HG02571 (cell line): ENCODE data around the gene CALY.
A peak's percentile ranks its signal among the peaks of the same experiment; 100 is the strongest.

ENCODE experiments used
- ATAC-seq: cut with Tn5 transposase; IDR thresholded peaks from one replicate; pipeline ENCODE4 v1.9.1; 2021; ENCODE audit warnings: mild to moderate bottlenecking, moderate library complexity; ENCODE audit not compliant: unreplicated experiment

The CALY gene

DNA sequence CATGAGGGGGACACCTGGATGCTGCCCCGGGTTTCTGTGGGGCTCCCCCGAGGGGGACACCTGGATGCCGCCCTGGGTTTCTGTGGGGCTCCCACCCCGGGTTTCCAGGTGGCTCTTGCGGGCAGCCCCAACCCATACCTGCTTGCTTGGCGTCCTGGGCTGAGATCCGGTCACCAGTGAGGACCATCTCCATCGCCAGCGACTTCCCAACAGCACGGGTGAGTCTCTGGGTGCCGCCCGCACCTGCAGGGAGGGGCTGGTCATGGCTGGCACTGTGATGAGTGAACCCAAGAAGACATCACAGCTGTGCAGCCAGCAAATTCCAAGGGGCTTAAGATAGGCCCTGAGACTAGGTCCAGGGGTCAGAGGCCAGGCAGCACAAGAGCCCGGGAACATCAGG is 30.1 kb upstream of the CALY start:
- ATAC-seq, result no peak

- ATAC-seq, result no peak
These were observed 29.4 kb upstream of the CALY start for GRCh38 chr10:133366130-133366478.

- ATAC-seq, result no peak
These were observed 28.9 kb upstream of the CALY start for GRCh38 chr10:133365461-133366129.

DNA sequence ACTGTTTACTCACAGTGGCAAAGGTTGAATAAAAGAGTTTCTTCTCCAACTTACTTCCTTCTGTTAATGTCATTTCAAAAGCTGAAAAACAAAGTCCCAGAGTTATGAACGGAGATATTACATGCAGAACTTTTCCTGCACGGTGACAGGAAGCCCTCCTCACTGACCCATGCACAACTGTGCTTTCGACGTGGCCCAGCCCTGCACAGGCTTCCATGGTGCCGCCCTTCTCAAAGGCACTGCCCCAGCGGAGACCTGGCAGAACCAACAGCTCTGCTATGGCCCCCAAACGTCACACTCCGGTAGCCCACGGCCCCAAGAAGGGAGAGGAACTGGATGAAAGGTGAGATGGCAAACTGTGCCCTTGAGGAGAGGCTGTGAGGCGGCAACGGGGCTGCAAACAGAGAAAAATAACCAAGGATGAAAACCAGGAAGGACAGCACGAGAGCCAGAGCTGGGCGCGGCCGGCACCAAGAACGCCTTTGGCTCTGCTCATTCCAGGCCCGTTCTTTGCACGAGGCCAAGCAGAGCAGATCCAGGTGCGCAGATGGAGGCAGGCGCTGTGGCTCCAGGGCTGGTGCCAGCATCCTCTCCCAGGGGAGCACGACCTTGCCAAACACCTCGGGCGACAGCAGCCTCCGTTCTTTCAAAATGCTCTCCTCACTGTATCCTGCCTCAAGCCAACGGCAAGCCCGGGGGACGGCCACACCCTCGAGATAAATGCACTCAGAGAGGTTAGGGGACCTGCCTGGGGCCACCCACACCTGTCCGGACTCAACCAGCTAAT is 28.1 kb upstream of the CALY start:
- no peak for ATAC-seq

DNA sequence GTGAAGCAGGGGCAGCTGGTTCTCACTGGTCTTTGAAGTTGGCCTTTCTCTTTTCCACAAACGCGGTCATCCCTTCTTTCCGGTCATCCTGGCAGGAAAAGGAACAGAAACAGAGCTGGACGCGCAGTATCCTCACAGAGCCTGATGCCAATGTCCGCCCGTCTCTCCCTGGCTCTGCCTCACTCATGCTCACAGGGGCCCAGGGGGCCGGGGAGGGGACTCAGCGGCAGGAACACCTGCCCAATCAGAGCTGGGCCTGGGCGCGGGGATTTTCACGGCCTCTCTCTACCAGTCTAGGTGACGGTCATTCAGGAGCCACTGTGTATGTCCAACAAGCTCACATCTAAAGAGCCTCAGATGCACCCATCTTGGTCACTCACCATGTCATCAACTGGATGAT is 26.1 kb upstream of the CALY start:
- no peak for ATAC-seq

GRCh38 chr10:133361773-133362441 is 25.2 kb upstream of the CALY start:
- no peak for ATAC-seq

GRCh38 chr10:133361227-133361626 is 24.5 kb upstream of the CALY start:
- ATAC-seq, result no peak

DNA sequence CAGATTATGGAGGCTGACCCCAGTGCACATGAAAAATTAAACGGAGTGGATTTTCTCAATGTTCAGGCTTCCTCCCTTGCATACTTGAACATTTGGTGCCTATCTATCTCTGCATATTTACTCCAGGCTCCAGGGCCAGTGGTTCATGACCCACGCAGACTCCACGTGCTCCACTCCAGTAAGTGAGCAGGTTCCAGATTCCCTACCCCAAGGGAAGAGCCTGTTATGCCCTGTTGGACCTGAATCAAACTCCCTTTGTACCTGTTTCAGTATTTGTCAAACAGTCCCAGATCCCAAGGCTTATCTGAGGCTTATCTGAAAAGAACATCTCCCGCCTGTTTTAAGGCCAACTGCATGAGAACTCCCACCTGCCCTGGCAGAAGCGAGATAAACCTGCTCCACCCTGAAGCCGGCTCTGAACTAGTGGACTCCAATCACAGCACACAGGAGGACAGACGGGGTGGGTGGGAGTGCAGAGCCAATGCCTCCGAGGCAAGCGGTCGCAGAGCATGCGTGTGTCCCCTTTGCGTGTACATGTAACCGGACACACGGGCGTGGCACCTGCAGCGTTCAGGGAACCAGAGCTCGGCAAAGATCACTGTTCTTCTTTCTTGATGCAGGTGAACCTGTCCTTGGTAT is 23.4 kb upstream of the CALY start:
- ATAC-seq, result no peak

GRCh38 chr10:133359554-133359971 is 22.9 kb upstream of the CALY start:
- no peak for ATAC-seq

- no peak for ATAC-seq
These were observed 22.2 kb upstream of the CALY start for GRCh38 chr10:133358925-133359310.

GRCh38 chr10:133358162-133358924 is 21.6 kb upstream of the CALY start:
- no peak for ATAC-seq

DNA sequence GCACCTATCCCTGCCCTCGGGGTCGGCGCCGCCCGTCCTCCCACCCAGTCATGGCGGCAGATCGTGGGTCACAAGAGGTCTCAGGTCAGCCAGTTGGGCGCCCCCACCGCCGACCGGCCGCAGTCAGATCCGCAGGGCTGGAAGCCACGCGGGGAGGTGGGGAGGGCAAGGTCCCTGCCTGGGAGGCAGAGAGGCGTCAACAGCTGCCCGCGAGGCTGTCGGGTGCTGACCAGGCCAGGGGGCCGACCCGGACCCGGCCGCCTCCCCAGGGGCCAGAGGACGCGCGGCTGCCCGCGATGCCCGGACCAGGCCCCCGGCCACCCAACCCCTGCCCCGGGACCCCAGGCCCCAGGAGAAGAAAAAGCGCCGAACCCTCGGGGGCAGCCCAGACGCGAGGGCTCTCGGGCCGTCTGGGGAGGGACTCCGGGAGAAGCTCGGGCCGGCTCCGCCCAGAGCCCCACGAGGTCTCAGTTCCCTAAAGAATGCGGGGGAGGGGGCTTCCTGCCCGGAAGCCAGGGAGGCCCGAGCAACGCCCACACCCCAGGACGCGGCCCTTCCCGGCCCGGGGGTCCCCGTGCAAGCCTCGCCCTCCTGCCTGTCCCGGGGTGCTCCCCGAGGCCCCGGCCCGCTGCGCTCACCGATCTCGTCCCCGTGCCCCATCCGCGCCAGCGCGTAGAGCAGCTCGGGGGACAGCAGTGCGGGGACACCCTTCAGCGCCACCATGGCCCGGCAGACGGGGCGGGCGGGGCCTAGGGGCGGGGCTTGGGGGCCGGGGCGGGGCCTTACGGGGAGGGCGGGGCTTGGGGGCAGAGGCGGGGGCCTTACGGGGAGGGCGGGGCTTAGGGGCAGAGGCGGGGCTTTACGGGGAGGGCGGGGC is 20.8 kb upstream of the CALY start, which contains the start of gene FUOM:
FUOM (minus strand) TSS at position 735 of the 877 bp plus-strand sequence; CDS start at position 723, 12 bp downstream.
- ATAC-seq, result peak; percentile 60

- no peak for ATAC-seq
These were observed 20.0 kb upstream of the CALY start for GRCh38 chr10:133356549-133357284.

- ATAC-seq, result no peak
These were observed 19.3 kb upstream of the CALY start for GRCh38 chr10:133355991-133356390.

- ATAC-seq, result no peak
These were observed 18.6 kb upstream of the CALY start for GRCh38 chr10:133355266-133355665.

DNA sequence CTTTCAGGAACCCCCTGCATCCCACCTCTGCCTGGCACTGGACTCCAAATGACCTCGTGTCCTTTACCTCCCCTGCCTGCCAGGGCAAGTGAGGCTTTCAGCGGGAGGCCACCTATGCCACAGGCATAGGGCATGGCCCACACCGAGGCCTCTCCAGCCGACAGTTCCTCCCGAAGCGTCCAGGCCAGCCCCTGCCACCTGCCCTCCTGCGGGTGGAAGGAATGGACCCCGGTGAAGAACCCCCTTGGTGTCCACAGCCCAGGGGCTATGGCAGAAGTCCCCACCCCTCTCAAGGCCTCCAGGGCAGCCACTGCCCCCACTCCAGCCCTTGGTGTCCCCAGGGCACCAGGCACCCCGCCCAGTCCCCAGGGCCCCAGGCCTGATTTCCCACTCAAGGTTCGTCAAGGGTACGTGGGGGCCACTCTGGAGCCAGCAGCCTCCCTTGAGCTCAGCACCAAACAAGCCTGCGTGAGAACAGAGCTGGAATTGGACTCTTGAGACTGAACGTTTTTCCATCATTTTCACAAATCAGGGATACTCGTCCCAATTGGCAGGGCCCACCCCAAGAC is 18.1 kb upstream of the CALY start:
- ATAC-seq, result no peak

DNA sequence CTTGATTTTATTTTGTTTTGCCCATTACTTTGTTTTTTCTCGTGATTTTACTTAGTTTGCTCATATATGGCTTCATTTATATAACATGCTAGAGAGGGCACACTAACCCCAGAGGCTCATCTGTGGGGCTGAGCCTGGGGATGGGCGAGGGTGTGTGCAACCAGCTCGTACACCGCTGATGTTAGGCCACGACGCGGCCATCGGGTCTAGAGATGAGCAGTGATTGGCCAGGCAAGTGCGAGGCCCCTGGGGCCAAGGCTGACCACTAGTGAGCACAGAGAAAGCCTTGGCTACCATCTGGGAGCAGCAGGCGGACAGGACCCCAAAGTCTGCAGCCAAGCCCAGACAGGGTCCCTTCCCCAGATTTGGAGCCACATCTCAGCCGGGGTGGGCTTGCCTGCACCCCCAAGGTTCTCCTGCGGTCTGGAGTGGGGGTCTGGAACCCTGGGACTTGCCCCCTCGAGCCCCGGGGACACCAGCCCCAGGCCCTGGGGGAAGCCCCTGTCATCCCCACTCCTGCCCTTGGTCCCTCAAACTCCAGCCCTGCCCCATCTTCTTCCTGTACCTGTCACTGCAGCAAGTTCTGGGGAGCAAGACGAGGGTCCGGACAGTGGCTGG is 17.4 kb upstream of the CALY start:
- ATAC-seq, result no peak

DNA sequence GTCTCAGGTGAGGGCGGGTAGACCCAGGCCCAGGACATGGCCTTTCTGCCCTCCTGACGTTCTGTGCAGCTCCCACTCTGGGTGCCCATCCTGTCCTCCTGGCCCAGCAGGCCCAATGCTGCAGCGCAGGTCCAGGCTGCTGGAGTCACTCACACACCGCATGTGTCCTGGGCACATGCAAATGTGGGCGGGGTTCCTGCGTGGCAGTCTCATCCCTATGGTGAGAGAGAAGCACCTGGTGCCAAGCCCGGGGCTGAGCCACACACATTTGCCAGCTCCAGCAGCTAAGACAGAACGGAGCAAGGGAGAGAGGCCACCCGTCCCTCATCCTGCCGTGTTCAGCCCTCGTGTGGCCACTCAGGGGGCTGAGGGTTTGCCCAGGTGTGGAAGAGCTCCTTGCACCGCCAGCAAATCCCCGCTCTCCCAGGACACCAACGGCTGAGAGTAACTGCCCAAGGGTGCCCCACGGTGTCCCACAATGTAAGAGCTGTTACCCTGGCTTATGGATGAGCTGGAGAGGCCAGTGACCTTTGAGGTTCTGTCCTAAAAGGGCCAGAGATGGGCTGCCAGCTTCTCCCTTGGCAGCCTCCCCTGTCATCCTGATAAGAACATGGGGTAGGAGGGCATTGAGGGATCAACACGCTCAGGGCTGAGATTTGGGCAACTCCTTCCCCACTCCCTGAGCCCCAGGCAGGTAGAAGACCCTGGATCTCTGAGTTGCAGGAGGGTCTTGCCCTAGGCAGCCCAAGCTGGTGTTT is 16.7 kb upstream of the CALY start:
- ATAC-seq, result no peak
